Measurements from ENCODE around the gene ECM1.

Gene ECM1

DNA sequence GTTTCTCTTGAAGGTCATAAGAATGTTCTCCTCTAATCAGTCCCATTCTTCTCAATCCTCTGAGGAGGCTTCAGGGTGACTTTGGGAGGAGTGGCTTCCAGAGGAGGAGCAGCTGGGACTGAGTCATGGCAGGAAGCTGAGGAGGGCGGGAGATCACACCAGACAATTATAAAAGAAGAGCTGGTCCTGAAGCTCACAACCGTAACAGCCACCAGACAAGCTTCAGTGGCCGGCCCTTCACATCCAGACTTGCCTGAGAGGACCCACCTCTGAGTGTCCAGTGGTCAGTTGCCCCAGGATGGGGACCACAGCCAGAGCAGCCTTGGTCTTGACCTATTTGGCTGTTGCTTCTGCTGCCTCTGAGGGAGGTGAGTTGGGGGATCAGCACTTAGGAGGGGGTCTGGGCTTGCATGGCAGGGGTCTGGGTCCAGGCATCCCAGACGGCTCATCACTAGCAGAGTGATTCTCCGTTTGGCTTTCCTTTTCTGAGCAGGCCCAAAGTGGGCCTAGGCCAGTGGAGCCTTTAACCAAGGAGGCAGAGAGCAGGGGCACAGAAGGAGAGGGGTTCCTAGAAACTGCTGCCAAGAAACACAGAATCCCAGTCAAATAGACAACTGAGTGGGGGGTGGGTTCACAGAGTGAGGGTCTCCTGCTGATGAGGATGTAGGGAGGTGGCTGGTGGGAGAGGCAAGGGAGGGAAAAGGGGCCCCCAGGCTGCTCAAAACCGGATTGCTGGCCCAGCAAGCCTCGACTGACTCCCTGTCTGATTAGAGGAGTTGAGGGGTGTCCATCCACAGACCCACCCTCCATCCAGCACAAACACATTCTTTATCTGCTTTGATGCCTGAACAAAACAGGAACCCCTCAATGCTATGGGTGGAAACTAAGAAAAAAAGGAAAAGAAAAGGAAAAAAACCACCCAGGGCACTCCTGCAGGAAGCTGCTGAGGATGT is at the start of gene ECM1:
ECM1 (plus strand) TSS at position 198 of the 953 bp plus-strand sequence; CDS start at position 299, 101 bp downstream.
- ATAC-seq (no peak), DNase-seq (no peak)
- peaks cover 10% of the 10 kb centered on the region for H3K4me1 Mint-ChIP-seq
- no peaks in the 10 kb centered on the region for H3K9me3 Mint-ChIP-seq
- peak within 1 kb of the TSS in 1 of 2 donors; percentile 71 for H3K27ac Mint-ChIP-seq
- no peaks in the 10 kb centered on the region for H3K27me3 Mint-ChIP-seq
- H3K4me3 Mint-ChIP-seq = no peak within 1 kb of the TSS

DNA sequence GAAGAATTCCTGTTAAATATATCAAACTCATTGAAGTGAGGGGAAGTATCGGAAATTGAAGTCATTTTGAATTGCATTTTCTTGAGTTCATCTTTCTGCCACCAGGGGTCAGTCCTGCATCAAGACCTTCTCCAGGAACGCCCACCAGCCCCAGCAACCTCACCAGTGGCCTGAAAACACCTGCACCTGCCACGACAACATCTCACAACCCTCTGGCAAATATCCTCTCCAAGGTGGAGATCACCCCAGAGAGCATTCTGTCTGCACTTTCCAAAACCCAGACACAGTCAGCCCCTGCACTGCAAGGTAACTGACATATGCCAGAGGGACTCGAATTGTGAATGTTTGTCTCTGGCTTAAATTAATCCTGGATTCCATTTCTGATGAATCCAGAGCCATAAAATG is 43.5 kb upstream of the ECM1 start:
- H3K4me3 Mint-ChIP-seq = no peak overlapping the region
- peaks cover 6% of the 10 kb centered on the region for H3K4me1 Mint-ChIP-seq
- no peaks in the 10 kb centered on the region for H3K9me3 Mint-ChIP-seq
- DNase-seq (peak; percentile 59 to 61), ATAC-seq (peak; percentile 64)
- no peak overlapping the region for H3K27ac Mint-ChIP-seq
- H3K27me3 Mint-ChIP-seq = no peaks in the 10 kb centered on the region

DNA sequence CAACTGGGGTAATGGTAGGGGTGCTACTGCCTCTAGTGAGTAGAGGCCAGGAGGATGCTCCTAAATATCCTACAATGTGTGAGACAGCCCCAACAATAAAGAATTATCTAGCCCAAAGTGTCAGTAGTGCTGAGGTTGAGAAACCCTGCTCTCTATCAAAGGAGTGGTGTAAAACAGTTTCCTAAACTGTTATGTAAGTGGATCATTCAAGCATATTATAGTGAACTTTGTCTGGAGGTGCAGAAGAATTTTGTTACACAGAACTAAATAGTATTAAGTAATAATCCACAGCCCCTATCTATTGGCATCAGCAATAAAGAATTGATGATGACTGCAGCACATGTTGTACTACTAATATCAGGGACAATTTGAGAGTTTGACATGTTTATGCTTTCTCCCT is 40.9 kb upstream of the ECM1 start:
- Mint-ChIP-seq H3K9me3 (no peaks in the 10 kb centered on the region), H3K27ac (no peak overlapping the region), H3K4me1 (peaks cover 6% of the 10 kb centered on the region), H3K4me3 (no peak overlapping the region), H3K27me3 (no peaks in the 10 kb centered on the region)
- no peak for ATAC-seq
- DNase-seq = no peak

DNA sequence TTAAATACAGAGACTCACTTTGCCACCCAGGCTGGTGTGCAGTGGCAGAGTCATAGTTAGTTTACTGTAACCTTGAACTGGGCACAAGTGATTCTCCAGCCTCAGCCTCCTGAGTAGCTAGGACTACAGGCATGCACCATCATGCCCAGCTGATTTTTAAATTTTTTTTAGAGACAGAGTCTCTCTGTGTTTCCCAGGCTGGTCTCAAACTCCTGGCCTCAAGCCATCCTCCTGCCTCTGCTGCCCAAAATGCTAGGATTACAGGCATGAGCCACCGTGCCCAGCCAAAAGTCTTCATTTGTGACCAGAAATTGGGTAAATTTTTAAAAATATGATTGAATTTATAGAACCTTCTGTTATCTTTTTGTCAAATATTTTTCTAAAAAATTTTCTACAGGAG is 38.6 kb upstream of the ECM1 start:
- H3K4me3 Mint-ChIP-seq = no peak overlapping the region
- H3K4me1 Mint-ChIP-seq = peaks cover 3% of the 10 kb centered on the region
- ATAC-seq (no peak), DNase-seq (no peak)
- no peaks in the 10 kb centered on the region for H3K9me3 Mint-ChIP-seq
- no peak overlapping the region for H3K27ac Mint-ChIP-seq
- H3K27me3 Mint-ChIP-seq = no peaks in the 10 kb centered on the region

DNA sequence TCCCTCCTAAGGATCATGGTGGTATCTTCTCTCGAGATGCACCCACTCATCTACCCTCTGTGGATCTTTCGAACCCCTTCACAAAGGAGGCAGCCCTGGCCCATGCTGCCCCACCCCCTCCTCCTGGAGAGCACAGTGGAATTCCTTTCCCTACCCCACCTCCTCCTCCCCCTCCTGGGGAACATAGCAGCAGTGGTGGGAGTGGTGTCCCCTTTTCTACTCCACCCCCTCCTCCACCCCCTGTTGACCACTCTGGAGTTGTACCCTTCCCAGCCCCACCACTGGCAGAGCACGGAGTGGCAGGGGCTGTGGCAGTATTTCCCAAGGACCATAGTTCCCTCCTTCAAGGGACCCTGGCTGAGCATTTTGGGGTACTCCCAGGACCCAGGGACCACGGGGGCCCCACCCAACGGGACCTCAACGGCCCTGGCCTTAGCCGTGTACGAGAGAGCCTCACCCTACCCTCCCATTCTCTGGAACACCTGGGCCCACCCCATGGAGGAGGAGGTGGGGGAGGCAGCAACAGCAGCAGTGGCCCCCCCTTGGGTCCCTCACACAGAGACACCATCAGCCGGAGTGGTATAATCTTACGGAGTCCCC is 35.2 kb upstream of the ECM1 start:
- Mint-ChIP-seq H3K4me3 (no peak overlapping the region), H3K27me3 (no peaks in the 10 kb centered on the region), H3K4me1 (peaks cover 10% of the 10 kb centered on the region), H3K9me3 (no peaks in the 10 kb centered on the region), H3K27ac (peak overlapping the region in 1 of 2 donors; percentile 86)
- DNase-seq = no peak
- peak; percentile 42 for ATAC-seq

DNA sequence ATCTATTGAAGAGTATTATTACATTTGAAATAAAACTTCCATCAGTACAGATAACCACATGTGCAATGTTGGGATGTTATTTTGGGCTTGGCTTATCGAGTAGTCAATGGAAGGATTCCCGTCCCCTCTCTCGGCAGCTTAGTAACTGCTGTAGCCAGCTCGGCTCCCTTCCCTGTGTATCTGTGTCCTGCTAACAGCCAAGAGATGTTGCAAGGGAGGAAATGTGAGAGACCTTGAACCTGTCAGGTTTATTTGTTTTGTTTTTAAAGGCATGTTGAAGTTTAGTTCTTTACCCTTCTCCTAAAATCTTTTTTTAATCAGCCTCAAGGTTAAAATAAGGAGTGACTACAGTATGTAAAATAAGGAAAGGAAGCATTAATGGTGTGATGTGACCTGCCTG is 34.2 kb upstream of the ECM1 start:
- no peaks in the 10 kb centered on the region for H3K27me3 Mint-ChIP-seq
- H3K9me3 Mint-ChIP-seq = no peaks in the 10 kb centered on the region
- ATAC-seq = no peak
- no peak overlapping the region for H3K4me3 Mint-ChIP-seq
- peaks cover 10% of the 10 kb centered on the region for H3K4me1 Mint-ChIP-seq
- DNase-seq = no peak
- no peak overlapping the region for H3K27ac Mint-ChIP-seq

DNA sequence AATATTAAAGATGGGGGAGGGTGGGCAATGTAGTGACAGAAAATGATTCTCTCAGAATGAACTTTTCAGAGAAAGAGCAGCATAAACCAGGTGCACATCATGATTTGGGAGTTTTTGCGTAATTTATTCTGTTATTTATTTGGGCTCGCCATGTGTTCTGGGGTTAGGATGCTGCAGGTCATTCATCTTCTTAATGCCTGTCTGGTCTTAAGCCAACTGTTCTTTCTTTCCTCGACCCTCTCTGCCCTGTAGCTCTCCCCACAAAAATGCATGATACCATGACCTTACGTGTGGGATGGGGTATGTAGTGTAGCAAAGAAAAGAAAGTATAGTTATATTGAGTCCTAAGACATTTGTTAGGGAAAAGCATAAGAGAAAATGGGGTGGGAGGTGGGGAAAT is 33.0 kb upstream of the ECM1 start:
- Mint-ChIP-seq H3K4me1 (peaks cover 10% of the 10 kb centered on the region), H3K4me3 (no peak overlapping the region), H3K9me3 (no peaks in the 10 kb centered on the region), H3K27me3 (no peaks in the 10 kb centered on the region), H3K27ac (no peak overlapping the region)
- DNase-seq (no peak), ATAC-seq (no peak)

DNA sequence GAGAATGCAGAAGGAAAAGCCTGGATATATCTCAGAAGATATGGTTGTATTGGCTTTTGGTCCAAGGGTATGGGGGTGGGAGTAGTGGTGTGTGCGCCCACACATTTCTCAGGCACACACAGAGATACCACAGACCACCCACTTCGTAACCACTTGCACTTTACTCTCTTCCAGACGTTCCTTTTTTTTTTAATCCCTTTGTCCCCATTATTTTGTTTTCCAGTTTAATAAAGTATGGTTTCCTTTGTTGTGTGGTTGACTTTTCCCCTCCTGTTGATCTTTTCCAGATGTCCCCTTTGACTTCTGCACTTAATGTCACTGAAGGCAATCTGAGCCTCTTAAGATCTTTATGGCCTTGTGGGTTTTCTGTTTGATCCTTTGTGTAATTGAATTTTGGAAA is 31.2 kb upstream of the ECM1 start:
- no peaks in the 10 kb centered on the region for H3K9me3 Mint-ChIP-seq
- peaks cover 10% of the 10 kb centered on the region for H3K4me1 Mint-ChIP-seq
- no peak for DNase-seq
- H3K4me3 Mint-ChIP-seq = no peak overlapping the region
- H3K27ac Mint-ChIP-seq = no peak overlapping the region
- no peaks in the 10 kb centered on the region for H3K27me3 Mint-ChIP-seq
- no peak for ATAC-seq

DNA sequence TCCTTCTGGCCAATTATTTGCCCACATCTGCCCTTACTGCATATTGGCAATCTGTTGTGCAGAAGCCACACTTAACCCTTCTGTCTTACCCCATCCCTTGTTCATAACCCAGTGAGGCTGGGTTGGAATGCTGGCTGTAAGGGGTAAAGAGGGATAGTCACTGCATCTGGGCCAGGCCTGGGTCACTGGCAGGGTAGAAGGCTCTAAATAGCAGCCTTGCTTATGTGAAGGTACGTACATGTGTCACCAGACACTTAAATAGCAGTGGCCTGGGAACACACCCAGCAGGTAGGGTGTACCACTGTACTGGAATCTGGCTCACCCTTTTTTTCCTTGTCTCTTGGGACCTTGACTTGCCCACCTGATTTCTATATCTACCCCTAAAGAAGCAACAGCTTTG is 30.6 kb upstream of the ECM1 start:
- H3K4me1 Mint-ChIP-seq = peaks cover 10% of the 10 kb centered on the region
- no peaks in the 10 kb centered on the region for H3K9me3 Mint-ChIP-seq
- ATAC-seq (no peak), DNase-seq (no peak)
- no peak overlapping the region for H3K27ac Mint-ChIP-seq
- H3K27me3 Mint-ChIP-seq = no peaks in the 10 kb centered on the region
- H3K4me3 Mint-ChIP-seq = no peak overlapping the region

DNA sequence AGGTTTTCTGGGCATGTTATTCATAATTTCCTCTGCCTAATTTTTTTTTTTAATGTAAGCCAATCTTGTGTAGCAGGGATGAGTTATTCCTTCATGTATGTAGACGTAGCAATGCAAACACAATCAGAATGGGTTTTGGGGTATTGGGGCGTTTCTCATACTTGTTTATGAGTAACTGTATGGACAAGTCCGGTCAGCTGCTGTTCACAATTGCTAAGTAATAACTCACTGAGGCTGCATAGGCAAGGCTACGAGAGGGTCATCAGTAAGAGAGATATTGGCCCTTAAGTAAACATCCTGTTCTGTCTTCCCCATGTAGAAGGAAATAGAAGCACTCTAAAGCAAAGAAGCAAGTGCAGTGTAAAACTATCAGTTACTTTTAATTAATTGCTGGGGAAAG is 30.2 kb upstream of the ECM1 start:
- H3K9me3 Mint-ChIP-seq = no peaks in the 10 kb centered on the region
- peaks cover 10% of the 10 kb centered on the region for H3K4me1 Mint-ChIP-seq
- H3K27me3 Mint-ChIP-seq = no peaks in the 10 kb centered on the region
- no peak overlapping the region for H3K4me3 Mint-ChIP-seq
- no peak overlapping the region for H3K27ac Mint-ChIP-seq
- ATAC-seq (no peak), DNase-seq (no peak)

DNA sequence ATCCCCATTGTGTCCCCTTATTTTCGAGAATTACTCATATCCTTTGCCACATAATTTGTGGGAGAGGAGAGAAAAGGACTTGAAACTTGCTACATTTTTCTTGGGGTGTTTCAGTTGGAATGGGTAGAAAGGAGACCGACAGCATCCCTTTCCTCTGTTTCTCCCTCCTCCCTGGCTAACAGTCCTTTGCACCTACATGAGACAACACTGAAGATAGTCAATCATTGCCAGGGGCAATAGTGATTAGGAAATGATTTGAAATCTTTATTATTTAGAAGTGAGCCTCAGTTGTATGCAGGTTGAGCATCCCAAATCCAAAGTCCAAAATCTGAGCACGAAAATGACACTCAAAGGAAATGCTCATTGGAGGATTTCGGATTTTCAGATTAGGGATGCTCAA is 28.5 kb upstream of the ECM1 start:
- Mint-ChIP-seq H3K27me3 (no peaks in the 10 kb centered on the region), H3K4me1 (peaks cover 10% of the 10 kb centered on the region), H3K4me3 (no peak overlapping the region), H3K9me3 (no peaks in the 10 kb centered on the region), H3K27ac (peak overlapping the region in 1 of 2 donors; percentile 42)
- ATAC-seq (no peak), DNase-seq (no peak)

DNA sequence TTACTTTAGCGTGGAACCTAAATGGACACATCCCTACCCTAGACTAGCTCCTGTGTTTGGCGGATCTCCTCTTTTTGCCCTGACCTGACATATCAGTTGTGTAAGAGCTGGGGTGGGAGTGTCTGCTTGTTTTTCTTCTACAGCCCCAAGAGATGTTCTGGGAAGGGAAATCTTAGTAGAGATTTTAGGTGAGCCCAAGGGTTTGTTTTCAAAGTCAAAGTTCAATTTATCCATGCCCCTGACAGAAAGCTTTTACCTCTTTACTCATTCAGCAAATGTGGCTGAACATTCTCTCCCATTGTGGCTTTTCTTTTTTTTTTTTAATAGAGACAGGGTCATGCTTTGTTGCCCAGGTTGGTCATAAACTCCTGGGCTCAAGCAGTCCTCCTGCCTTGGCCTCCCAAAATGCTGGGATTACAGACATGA is 28.0 kb upstream of the ECM1 start:
- no peak overlapping the region for H3K27ac Mint-ChIP-seq
- peaks cover 13% of the 10 kb centered on the region for H3K4me1 Mint-ChIP-seq
- no peaks in the 10 kb centered on the region for H3K27me3 Mint-ChIP-seq
- H3K9me3 Mint-ChIP-seq = no peaks in the 10 kb centered on the region
- no peak for DNase-seq
- no peak overlapping the region for H3K4me3 Mint-ChIP-seq
- no peak for ATAC-seq

DNA sequence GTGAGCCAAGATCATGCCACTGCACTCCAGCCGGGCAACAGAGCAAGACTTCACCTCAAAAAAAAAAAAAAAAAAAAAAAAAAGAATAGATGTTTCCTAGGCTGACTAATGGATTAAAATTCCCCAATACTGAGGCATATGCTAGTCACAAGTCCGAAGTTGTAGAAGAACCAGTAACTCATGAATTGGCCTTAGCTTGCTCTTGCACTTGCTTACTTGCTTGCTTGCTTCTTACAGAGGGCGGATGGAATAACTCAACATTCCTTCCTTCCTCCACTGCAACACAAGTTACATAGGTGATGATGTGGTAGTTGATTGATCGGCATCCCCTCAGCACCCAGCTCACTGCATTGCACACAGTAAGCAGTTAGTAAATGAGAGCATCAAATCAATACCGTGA is 23.5 kb upstream of the ECM1 start:
- no peaks in the 10 kb centered on the region for H3K9me3 Mint-ChIP-seq
- DNase-seq (no peak), ATAC-seq (no peak)
- no peak overlapping the region for H3K4me3 Mint-ChIP-seq
- H3K27ac Mint-ChIP-seq = no peak overlapping the region
- no peaks in the 10 kb centered on the region for H3K27me3 Mint-ChIP-seq
- peaks cover 28% of the 10 kb centered on the region for H3K4me1 Mint-ChIP-seq

DNA sequence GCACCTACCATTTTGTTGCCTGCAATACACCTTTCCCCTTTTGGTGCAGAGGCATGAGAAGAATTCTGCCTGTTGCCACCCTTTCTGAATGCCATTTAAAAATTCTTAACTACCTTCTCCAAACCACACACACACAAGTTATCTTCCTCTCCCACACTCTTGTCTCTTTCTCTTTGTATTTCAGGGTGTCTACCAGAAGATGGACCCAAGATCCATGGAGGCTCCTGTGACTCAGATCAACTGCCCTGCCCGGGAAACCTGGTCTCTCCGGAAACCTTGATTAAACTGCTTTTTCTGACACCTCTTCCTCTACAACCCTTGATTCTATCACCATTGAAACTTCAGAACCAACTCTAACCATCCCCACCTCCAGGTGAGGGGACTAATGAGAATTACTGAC is 23.0 kb upstream of the ECM1 start:
- Mint-ChIP-seq H3K27me3 (no peaks in the 10 kb centered on the region), H3K4me1 (peaks cover 28% of the 10 kb centered on the region), H3K4me3 (no peak overlapping the region), H3K9me3 (no peaks in the 10 kb centered on the region), H3K27ac (no peak overlapping the region)
- DNase-seq (no peak), ATAC-seq (no peak)

DNA sequence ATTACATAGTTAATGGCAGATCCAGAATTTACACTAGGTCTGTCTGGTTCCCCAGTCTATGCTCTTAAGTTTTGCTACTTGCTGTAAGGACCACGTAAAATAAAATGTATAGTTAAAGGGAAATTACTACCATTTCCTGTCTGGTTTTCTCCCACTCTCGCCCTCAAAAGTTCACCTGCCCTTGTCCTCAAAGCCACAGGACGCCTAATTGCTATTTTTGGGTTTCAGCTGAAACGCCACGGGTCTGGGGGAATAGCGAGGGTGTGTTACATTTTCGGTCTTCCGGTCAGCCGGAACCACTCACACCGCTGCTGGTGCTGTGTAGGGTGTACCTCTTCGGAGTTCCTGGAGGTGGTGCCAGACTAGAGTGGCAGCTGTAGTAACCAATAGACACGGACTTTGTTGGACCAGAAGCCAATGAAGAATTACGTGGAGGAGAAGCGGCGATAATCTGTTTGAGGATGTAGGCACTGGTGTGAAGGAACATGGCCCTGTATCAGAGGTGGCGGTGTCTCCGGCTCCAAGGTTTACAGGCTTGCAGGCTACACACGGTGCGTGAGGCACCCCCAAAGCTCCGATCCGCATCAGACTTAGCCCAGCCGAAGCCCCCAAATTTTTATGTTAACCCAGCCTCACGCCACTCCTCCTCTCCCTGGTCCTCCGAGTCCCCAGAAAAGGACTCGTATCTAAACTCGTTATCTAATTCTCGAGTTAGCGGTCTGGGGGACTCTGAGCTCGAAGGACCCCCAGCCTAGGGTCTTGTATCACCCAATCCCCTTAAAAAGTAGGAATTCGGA is 20.7 kb upstream of the ECM1 start, which contains the start of gene TARS2:
TARS2 (plus strand) TSS at position 454 of the 797 bp plus-strand sequence; CDS start at position 486, 32 bp downstream.
- DNase-seq (peak; percentile 96 to 98), ATAC-seq (peak; percentile 100)
- H3K27me3 Mint-ChIP-seq = no peaks in the 10 kb centered on the region
- H3K4me3 Mint-ChIP-seq = peak within 1 kb of the TSS; percentile 92 to 98
- H3K9me3 Mint-ChIP-seq = no peaks in the 10 kb centered on the region
- peak within 1 kb of the TSS; percentile 95 to 99 for H3K27ac Mint-ChIP-seq
- H3K4me1 Mint-ChIP-seq = peaks cover 28% of the 10 kb centered on the region

DNA sequence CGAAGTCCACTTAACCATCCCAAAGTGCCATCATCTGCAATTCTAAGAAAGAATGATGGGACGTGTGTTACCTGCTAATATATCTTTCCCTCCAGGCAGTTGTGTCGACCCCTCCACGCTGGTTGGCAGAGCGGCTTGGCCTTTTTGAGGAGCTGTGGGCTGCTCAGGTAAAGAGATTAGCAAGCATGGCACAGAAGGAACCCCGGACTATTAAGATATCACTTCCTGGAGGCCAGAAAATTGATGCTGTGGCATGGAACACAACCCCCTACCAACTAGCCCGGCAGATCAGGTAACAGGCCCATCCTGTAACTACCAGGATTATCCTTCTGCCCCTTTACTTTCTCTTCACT is 20.2 kb upstream of the ECM1 start:
- Mint-ChIP-seq H3K27ac (peak overlapping the region; percentile 95 to 99), H3K27me3 (no peaks in the 10 kb centered on the region), H3K4me1 (peaks cover 28% of the 10 kb centered on the region), H3K4me3 (peak overlapping the region; percentile 92 to 98), H3K9me3 (no peaks in the 10 kb centered on the region)
- ATAC-seq (no peak), DNase-seq (no peak)

All from stimulated activated naive CD8-positive, alpha-beta T cell treated with anti-CD3 and anti-CD28 coated beads, Interleukin-15, amount 100 ng/mL, for 72 hours (primary cell).